ENCODE data around the gene SYT9. TPM values are rescaled to one million over a fixed set of nuclear protein-coding genes. Genes with fewer than 3 reads are reported as not detected.

The SYT9 gene
- total and polyA plus RNA-seq, 3 donors from 2014 or later = 2.7 to 4.1 (median 3.1) TPM

DNA sequence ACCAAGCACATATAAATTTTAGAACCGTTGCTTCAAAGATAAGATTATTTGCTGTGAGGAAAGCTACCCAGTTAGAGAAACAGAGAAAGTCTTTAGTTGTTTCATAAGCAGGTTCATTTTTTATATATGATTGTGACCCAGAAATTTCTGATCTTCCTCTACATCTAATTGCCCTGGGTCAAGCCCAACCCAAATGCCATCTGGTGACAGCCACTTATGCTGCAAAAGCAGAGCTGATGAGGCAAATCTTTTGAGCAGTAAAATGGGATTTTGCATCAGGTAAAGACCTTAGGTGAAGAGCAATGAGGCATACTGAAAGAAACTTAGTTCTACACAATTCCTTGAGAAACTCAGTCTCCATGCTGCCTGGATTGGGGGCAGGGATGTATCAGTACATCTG, 28.0 kb downstream of the SYT9 start:
- 53 to 55% methylated on average over 1 of the region's 1 CpG for WGBS, 2 donors

DNA sequence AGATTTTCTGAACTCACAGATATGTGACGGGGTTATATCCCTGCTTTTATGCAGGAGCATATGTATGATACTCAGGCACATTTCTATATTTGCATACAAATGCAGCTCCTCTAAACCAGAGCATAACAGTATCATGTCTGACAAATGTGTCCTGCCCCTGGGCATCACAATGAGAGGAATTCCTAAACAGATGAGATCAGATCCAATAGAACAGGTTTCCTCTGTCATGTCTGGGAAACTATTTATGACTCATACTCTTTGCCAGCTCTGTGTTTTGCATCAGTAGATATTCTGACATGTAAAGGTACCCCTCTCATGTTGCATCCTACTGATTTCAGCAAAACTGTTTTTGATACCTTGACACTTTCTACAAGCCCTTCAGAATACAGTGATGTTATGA, 29.4 kb downstream of the SYT9 start:
- intact Hi-C loops (cut with DNase I; ENCODE audit: low total_unique reads) = no loop called here
- DNase-seq = no peak
- Histone ChIP-seq H3K9me3 (no peaks in the 10 kb centered on the region), H3K36me3 (ENCODE audit: low read depth, missing control alignments) (no peaks in the 10 kb centered on the region), H3K4me3 (no peak overlapping the region), H3K4me1 (no peaks in the 10 kb centered on the region), H3K27me3 (no peaks in the 10 kb centered on the region), H3K27ac (no peak overlapping the region)
- TF ChIP-seq, protein P1, sequence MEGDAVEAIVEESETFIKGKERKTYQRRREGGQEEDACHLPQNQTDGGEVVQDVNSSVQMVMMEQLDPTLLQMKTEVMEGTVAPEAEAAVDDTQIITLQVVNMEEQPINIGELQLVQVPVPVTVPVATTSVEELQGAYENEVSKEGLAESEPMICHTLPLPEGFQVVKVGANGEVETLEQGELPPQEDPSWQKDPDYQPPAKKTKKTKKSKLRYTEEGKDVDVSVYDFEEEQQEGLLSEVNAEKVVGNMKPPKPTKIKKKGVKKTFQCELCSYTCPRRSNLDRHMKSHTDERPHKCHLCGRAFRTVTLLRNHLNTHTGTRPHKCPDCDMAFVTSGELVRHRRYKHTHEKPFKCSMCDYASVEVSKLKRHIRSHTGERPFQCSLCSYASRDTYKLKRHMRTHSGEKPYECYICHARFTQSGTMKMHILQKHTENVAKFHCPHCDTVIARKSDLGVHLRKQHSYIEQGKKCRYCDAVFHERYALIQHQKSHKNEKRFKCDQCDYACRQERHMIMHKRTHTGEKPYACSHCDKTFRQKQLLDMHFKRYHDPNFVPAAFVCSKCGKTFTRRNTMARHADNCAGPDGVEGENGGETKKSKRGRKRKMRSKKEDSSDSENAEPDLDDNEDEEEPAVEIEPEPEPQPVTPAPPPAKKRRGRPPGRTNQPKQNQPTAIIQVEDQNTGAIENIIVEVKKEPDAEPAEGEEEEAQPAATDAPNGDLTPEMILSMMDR (IDR thresholded peaks at IDR 0.05) = no peak
- no peak for TF ChIP-seq POLR2A (IDR thresholded peaks at IDR 0.05)
- WGBS, 2 donors = 87 to 94% methylated on average over 1 of the region's 1 CpG

More for the DNA sequence above, 28.0 kb downstream of the SYT9 start:
- H3K27ac ChIP-seq = no peak overlapping the region
- no peaks in the 10 kb centered on the region for H3K27me3 ChIP-seq
- no peaks in the 10 kb centered on the region for H3K36me3 ChIP-seq (ENCODE audit: low read depth, missing control alignments)
- intact Hi-C loops (cut with DNase I; ENCODE audit: low total_unique reads) = no loop called here
- no peaks in the 10 kb centered on the region for H3K9me3 ChIP-seq
- no peak for DNase-seq
- no peak for TF ChIP-seq POLR2A (IDR thresholded peaks at IDR 0.05)
- TF ChIP-seq, protein P1 (IDR thresholded peaks at IDR 0.05) = no peak
- H3K4me3 ChIP-seq = no peak overlapping the region
- no peaks in the 10 kb centered on the region for H3K4me1 ChIP-seq

DNA sequence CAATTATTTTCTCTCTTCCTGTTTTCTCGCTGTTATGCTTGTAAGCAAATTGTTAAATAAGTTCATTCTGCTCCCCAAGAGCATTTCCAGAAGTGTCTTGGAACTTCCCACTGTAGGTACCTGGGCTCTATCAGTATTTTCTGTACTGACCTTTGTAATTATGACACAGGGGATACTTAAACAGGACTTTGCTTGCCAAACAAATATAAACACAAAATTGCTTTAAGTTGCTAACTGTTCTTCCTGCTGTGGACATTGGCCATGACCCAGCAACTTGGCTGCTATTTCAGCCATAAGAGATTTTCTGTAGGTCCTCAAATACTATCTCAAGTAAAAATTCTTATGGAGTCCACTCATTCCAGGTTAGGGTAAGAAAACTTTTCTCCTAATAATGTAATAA, 30.1 kb downstream of the SYT9 start:
- no peak for DNase-seq
- Histone ChIP-seq H3K27ac (no peak overlapping the region), H3K9me3 (no peaks in the 10 kb centered on the region), H3K4me1 (no peaks in the 10 kb centered on the region), H3K36me3 (ENCODE audit: low read depth, missing control alignments) (no peaks in the 10 kb centered on the region), H3K27me3 (no peaks in the 10 kb centered on the region), H3K4me3 (no peak overlapping the region)
- WGBS, 2 donors = 67 to 75% methylated on average over 1 of the region's 1 CpG
- TF ChIP-seq POLR2A (IDR thresholded peaks at IDR 0.05) = no peak
- TF ChIP-seq, protein P1 (IDR thresholded peaks at IDR 0.05) = no peak
- intact Hi-C loops (cut with DNase I; ENCODE audit: low total_unique reads) = no loop called here

DNA sequence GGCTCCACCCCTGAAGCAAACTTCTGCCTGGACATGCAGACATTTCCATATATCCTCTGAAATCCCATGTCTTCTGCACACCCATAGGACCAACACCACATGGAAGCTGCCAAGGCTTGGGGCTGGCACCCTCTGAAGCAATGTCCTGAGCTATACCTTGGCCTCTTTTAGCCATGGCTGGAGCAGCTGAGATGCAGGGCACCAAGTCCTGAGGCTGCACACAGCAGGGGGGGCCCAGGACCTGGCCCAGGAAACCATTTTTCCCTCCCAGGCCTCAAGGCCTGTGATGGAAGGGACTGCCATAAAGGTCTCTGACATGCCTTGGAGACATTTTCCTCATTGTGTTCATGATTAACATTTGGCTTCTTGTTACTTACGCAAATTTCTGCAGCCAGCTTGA, 34.5 kb downstream of the SYT9 start:
- no peaks in the 10 kb centered on the region for H3K27me3 ChIP-seq
- no peak overlapping the region for H3K4me3 ChIP-seq
- no peaks in the 10 kb centered on the region for H3K36me3 ChIP-seq (ENCODE audit: low read depth, missing control alignments)
- DNase-seq = no peak
- no peaks in the 10 kb centered on the region for H3K4me1 ChIP-seq
- WGBS, 2 donors = 88 to 96% methylated on average over 1 of the region's 1 CpG
- TF ChIP-seq POLR2A (IDR thresholded peaks at IDR 0.05) = no peak
- TF ChIP-seq, protein P1 (IDR thresholded peaks at IDR 0.05) = no peak
- H3K9me3 ChIP-seq = no peaks in the 10 kb centered on the region
- no peak overlapping the region for H3K27ac ChIP-seq
- intact Hi-C loops (cut with DNase I; ENCODE audit: low total_unique reads) = no loop called here

DNA sequence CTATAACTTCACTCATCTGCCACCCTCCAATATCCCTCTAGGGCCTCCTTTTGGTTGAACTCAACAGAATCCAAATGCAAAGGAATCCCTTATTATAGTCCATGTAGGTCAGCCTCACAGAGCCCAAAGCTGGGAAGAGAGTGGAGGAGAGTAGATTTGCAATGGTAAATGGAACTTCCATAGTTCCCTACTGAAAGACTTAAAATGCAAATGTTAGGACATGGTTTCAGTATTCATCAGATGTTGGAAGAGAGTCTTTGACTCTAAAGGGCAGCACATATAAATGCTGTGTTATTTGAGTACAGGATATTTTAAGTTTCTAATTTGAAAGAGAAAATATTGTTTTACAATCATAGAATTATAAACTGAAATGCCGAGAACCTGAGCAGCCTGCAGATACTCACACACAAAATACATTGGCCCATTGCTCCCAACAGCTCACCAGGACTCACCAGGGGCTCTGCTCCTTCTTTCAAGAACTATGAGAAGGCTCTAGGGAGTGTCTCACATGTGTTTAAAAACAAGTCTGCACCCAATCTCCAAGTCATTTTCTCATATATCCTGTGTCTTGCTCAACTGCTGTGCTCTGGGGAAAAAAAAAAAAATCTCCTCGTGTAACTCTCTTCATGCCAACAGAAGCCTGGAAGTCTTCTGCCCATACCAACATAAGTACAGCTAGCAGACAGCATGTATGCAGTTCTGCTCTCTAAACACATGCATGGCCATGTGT, 39.6 kb downstream of the SYT9 start:
- WGBS, 2 donors = 84 to 87% methylated on average over 2 of the region's 2 CpGs
- TF ChIP-seq, protein P1 (IDR thresholded peaks at IDR 0.05) = no peak
- no peak for TF ChIP-seq POLR2A (IDR thresholded peaks at IDR 0.05)

More for the DNA sequence above, 39.6 kb downstream of the SYT9 start:
- Histone ChIP-seq H3K27me3 (no peaks in the 10 kb centered on the region), H3K9me3 (no peaks in the 10 kb centered on the region), H3K36me3 (ENCODE audit: low read depth, missing control alignments) (no peaks in the 10 kb centered on the region), H3K4me3 (no peak overlapping the region), H3K27ac (no peak overlapping the region), H3K4me1 (no peaks in the 10 kb centered on the region)
- DNase-seq = no peak
- intact Hi-C loops (cut with DNase I; ENCODE audit: low total_unique reads) = no loop called here
